Measurements from ENCODE around the gene WDR38.
A peak's percentile ranks its signal among the peaks of the same experiment; 100 is the strongest.

The WDR38 gene

GRCh38 chr9:124852829-124853531, at the start of gene WDR38:
TSS of gene WDR38 (plus strand) at chr9:124853460. CDS start at chr9:124853532, 72 bp downstream.
- peak; percentile 56 to 64 (median 60) for DNase-seq

- DNase-seq = no peak
These were observed 49.3 kb upstream of the WDR38 start for GRCh38 chr9:124803911-124804310.

- no peak for DNase-seq
These were observed 48.1 kb upstream of the WDR38 start for GRCh38 chr9:124805186-124805585.

- DNase-seq = no peak
These were observed 44.9 kb upstream of the WDR38 start for GRCh38 chr9:124808246-124808956.

GRCh38 chr9:124809211-124809610, 44.0 kb upstream of the WDR38 start:
- DNase-seq = no peak

- DNase-seq = no peak
These were observed 43.3 kb upstream of the WDR38 start for GRCh38 chr9:124809741-124810500.

GRCh38 chr9:124810663-124811355, 42.5 kb upstream of the WDR38 start:
- no peak for DNase-seq

- DNase-seq = no peak
These were observed 40.8 kb upstream of the WDR38 start for GRCh38 chr9:124812441-124812876.

GRCh38 chr9:124813041-124813440, 40.2 kb upstream of the WDR38 start:
- no peak for DNase-seq

GRCh38 chr9:124813501-124814163, 39.6 kb upstream of the WDR38 start:
- no peak for DNase-seq

GRCh38 chr9:124814164-124814535, 39.1 kb upstream of the WDR38 start:
- DNase-seq = no peak

GRCh38 chr9:124815601-124816000, 37.7 kb upstream of the WDR38 start:
- no peak for DNase-seq

- no peak for DNase-seq
These were observed 34.6 kb upstream of the WDR38 start for GRCh38 chr9:124818431-124819281.

- DNase-seq = no peak
These were observed 32.3 kb upstream of the WDR38 start for GRCh38 chr9:124820698-124821623.

GRCh38 chr9:124828489-124829333, 24.5 kb upstream of the WDR38 start:
- no peak for DNase-seq

- no peak for DNase-seq
These were observed 24.0 kb upstream of the WDR38 start for GRCh38 chr9:124829334-124829669.

- DNase-seq = no peak
These were observed 22.7 kb upstream of the WDR38 start for GRCh38 chr9:124830593-124830992.

- DNase-seq = no peak
These were observed 21.5 kb upstream of the WDR38 start for GRCh38 chr9:124831642-124832364.

GRCh38 chr9:124834591-124834990, 18.7 kb upstream of the WDR38 start:
- DNase-seq = no peak

Measured in activated naive CD4-positive, alpha-beta T cell (primary cell).